ENCODE data around the gene MFNG.

MFNG gene

GRCh38 chr22:37519268-37520195, 33.3 kb upstream of the MFNG start, which contains the start of gene CARD10:
Gene CARD10, minus strand, starts transcription at chr22:37519415. Its CDS starts 215 bp downstream, at chr22:37519200.
- DNase-seq (ENCODE audit: low spot score in 2 of 2) (no peak), ATAC-seq (peak; percentile 70)
- Mint-ChIP-seq H3K4me1 (peaks cover 6% of the 10 kb centered on the region), H3K9me3 (no peaks in the 10 kb centered on the region), H3K4me3 (peak within 1 kb of the TSS; percentile 68), H3K36me3 (no peaks in the 10 kb centered on the region), H3K27ac (peak within 1 kb of the TSS; percentile 56)

DNA sequence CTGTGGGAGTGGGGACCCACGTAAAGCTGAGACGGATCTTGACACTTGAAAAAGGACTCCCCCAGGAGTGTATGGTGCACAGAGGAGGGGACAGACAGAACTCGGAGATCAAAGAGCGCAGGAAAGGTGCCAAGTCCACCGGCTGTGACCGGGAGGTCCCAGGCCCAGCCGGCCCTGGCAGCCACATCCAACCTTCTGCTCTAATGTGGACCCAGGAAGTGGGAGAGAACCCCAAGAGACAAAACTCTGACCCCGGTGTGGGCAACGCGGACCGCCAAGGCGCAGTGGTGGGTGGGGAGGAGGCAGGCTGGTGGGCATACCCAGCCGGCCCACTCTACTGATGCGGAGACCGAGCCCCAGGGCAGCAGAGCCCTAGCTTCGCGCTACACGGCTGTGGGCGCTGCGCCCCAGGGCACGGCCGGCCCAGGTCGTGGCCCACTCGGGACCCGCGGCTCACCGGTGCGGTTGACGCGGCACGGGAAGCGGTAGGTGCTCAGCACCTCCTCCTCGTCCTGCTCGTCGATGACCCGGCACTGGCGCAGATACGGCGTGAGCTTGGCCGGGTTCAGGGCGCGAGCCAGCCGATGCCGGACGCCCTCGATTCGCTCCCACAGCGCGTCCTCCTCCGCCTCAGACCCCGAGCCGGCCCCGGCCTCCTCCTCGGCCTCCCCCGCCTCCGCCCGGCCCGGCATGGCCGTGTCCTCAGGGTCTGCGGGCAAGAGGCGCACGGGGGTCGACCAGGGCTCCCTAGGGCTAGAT, 32.5 kb upstream of the MFNG start:
- Mint-ChIP-seq H3K36me3 (no peaks in the 10 kb centered on the region), H3K27ac (peak overlapping the region; percentile 56), H3K4me1 (peaks cover 6% of the 10 kb centered on the region), H3K9me3 (no peaks in the 10 kb centered on the region), H3K4me3 (peak overlapping the region; percentile 68)
- DNase-seq (ENCODE audit: low spot score in 2 of 2) = no peak
- peak; percentile 61 for ATAC-seq

DNA sequence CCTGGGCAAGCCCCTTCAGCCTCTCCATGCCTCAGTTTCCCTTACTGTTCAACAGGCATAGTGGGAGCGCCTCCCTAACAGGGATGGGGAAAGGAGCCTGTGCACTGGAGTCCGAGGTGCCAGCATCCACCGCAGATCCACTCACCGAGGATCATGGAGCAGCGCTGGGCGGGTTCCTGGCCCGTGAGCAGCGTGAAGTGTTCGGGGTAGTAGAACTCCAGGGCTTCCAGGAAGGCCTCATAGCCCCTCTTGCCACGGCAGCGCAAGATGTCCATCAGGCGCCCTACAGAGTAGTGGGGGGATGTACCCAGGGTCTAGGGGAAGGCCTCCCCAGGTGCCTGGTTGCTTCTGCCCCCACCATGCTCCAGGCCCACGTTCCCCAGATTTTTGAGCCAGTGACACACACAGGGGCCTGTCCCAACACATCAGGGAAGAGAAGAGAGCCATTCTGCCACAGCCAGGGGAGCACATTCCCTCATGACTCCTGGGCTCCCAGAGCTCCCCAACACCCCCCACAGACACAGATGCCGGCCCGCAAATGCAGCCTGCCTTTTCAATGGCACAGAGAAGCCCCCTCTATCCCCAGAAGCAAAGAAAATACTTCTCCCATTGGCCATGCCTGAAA, 31.8 kb upstream of the MFNG start:
- Mint-ChIP-seq H3K36me3 (no peaks in the 10 kb centered on the region), H3K4me3 (peak overlapping the region; percentile 68), H3K4me1 (peaks cover 6% of the 10 kb centered on the region), H3K27ac (peak overlapping the region; percentile 56), H3K9me3 (no peaks in the 10 kb centered on the region)
- DNase-seq (ENCODE audit: low spot score in 2 of 2) = no peak
- no peak for ATAC-seq

DNA sequence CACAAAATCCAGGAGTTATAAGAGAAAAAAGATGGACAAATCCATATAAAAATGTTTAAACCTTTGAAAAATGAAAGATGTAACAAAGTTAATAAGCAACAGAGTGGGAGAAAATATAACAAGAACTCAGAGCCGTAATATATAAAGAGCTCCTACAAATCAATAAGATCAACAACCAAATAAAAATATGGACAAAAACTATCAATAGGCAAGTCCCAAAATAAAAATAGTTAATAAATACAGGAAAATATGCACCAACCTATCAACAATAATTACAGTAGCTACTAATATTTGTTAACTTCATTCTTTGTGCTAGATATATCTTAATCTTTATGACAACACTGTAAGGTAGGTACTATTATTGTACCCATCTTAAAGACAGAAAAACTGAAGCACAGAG, 30.3 kb upstream of the MFNG start:
- Mint-ChIP-seq H3K4me3 (no peak overlapping the region), H3K27ac (no peak overlapping the region), H3K36me3 (no peaks in the 10 kb centered on the region), H3K4me1 (peaks cover 6% of the 10 kb centered on the region), H3K9me3 (no peaks in the 10 kb centered on the region)
- no peak for DNase-seq (ENCODE audit: low spot score in 2 of 2)
- no peak for ATAC-seq

- ATAC-seq = no peak
- H3K4me3 Mint-ChIP-seq = no peak overlapping the region
- peaks cover 6% of the 10 kb centered on the region for H3K4me1 Mint-ChIP-seq
These were observed 29.7 kb upstream of the MFNG start for GRCh38 chr22:37515901-37516300.

DNA sequence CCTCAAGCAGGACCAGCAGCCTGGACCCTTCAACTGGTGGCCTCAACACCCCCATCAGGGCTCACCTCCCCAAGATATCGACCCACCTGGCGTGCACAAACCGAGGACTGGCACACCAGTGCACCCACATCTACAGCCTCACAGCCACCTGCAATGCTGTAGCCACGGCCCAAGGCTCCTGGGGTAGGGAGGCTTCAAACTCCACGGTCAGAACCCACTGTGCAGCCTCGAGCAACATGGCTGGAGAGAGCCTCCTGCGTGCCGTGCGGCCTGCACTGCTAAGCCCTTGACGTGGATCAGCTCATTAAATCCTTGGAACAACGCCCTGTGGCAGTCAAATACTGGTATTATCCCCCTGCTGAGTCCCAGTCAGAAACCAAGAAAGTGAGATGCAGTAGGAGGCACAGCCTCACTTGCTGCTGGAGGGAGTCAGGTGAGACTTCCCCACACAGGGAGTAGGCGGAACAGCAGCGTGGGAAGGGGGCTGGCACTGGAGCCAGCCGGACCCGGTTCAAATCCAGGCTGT, 28.4 kb upstream of the MFNG start:
- no peak overlapping the region for H3K27ac Mint-ChIP-seq
- peaks cover 6% of the 10 kb centered on the region for H3K4me1 Mint-ChIP-seq
- no peak overlapping the region for H3K4me3 Mint-ChIP-seq
- no peaks in the 10 kb centered on the region for H3K36me3 Mint-ChIP-seq
- ATAC-seq (no peak), DNase-seq (ENCODE audit: low spot score in 2 of 2) (no peak)
- H3K9me3 Mint-ChIP-seq = no peaks in the 10 kb centered on the region

More at GRCh38 chr22:37515901-37516300, 29.7 kb upstream of the MFNG start:
- no peaks in the 10 kb centered on the region for H3K9me3 Mint-ChIP-seq
- DNase-seq (ENCODE audit: low spot score in 2 of 2) = no peak
- H3K36me3 Mint-ChIP-seq = no peaks in the 10 kb centered on the region
- H3K27ac Mint-ChIP-seq = no peak overlapping the region

GRCh38 chr22:37511395-37512104, 25.4 kb upstream of the MFNG start:
- no peak for ATAC-seq
- Mint-ChIP-seq H3K4me1 (no peaks in the 10 kb centered on the region), H3K9me3 (no peaks in the 10 kb centered on the region), H3K4me3 (no peak overlapping the region), H3K27ac (no peak overlapping the region), H3K36me3 (no peaks in the 10 kb centered on the region)
- no peak for DNase-seq (ENCODE audit: low spot score in 2 of 2)

- Mint-ChIP-seq H3K27ac (no peak overlapping the region), H3K9me3 (no peaks in the 10 kb centered on the region), H3K4me1 (no peaks in the 10 kb centered on the region), H3K4me3 (no peak overlapping the region), H3K36me3 (no peaks in the 10 kb centered on the region)
- DNase-seq (ENCODE audit: low spot score in 2 of 2) (no peak), ATAC-seq (no peak)
These were observed 23.9 kb upstream of the MFNG start for GRCh38 chr22:37510091-37510490.

GRCh38 chr22:37509059-37509860, 23.1 kb upstream of the MFNG start:
- Mint-ChIP-seq H3K4me3 (no peak overlapping the region), H3K27ac (no peak overlapping the region), H3K4me1 (no peaks in the 10 kb centered on the region), H3K36me3 (no peaks in the 10 kb centered on the region), H3K9me3 (no peaks in the 10 kb centered on the region)
- DNase-seq (ENCODE audit: low spot score in 2 of 2) (no peak), ATAC-seq (no peak)

DNA sequence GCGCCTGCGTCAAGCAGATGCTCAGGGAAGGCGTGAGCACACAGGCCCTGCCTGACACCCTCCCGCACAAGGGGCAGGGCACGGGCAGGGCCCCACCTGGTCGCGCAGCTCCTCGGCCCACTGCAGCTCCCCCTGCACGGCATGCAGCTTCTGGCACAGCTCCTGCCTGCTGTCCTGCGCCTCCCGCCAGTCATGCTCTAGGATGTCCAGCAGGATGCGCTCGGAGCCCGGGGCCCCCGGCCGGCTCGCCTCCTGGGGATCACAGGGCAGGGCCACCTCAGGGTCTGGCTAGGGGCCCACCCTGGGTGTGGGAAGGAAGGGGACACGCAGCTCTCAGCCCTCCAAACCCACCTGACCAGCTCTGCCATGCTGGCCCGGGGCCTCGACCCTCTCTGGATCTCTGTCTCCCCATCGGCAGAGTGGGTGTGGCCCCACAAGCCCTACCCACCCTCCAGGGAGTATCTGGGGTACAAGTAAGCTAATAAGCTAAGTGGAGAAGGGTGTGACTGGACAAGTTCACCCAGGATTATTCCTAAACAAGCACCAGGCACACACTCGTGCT, 22.3 kb upstream of the MFNG start:
- no peaks in the 10 kb centered on the region for H3K9me3 Mint-ChIP-seq
- H3K4me1 Mint-ChIP-seq = no peaks in the 10 kb centered on the region
- H3K4me3 Mint-ChIP-seq = no peak overlapping the region
- ATAC-seq = no peak
- DNase-seq (ENCODE audit: low spot score in 2 of 2) = no peak
- H3K27ac Mint-ChIP-seq = no peak overlapping the region
- H3K36me3 Mint-ChIP-seq = no peaks in the 10 kb centered on the region

DNA sequence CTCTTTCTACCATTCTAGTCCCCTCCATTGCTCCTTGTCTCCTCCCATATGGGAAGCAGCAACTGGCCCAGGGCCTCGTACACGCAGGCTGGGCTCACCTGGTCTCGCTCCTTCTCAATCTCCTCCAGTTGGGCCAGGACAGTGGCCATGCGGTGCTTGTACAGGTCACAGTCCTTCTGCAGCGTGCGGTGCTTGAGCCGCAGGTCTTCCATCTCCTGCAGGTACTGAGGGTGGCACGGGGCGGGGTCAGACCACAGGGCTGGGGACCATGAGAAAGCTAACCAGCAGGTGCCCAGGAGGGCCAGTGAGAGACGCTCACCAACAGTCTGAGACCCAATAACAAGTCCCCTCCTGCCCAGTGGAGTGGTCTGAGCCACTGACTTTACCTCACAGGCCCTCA, 21.5 kb upstream of the MFNG start:
- DNase-seq (ENCODE audit: low spot score in 2 of 2) (no peak), ATAC-seq (no peak)
- H3K4me3 Mint-ChIP-seq = no peak overlapping the region
- H3K36me3 Mint-ChIP-seq = no peaks in the 10 kb centered on the region
- H3K27ac Mint-ChIP-seq = no peak overlapping the region
- no peaks in the 10 kb centered on the region for H3K4me1 Mint-ChIP-seq
- no peaks in the 10 kb centered on the region for H3K9me3 Mint-ChIP-seq

DNA sequence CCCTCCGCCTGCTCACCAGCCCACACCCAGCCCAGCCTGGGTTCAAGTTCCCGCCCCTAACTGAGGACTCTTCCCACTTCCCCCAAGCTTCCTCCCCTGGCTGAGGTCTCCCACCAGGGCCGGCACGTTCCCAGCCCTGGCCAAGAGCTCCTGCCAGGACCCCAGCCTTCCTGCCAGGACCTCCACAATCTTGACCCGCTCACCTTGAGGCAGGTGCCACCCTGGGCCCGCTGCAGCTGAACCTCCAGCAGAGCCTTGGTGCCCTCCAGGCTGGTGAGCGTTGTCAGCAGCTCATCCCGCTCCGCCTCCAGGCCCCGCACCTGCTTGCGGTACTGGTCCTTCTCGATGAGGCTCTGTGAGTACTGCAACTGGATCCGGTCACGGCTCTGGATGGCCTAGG, 19.8 kb upstream of the MFNG start:
- Mint-ChIP-seq H3K4me3 (no peak overlapping the region), H3K9me3 (no peaks in the 10 kb centered on the region), H3K4me1 (peaks cover 12% of the 10 kb centered on the region), H3K27ac (no peak overlapping the region), H3K36me3 (no peaks in the 10 kb centered on the region)
- ATAC-seq (no peak), DNase-seq (ENCODE audit: low spot score in 2 of 2) (no peak)

DNA sequence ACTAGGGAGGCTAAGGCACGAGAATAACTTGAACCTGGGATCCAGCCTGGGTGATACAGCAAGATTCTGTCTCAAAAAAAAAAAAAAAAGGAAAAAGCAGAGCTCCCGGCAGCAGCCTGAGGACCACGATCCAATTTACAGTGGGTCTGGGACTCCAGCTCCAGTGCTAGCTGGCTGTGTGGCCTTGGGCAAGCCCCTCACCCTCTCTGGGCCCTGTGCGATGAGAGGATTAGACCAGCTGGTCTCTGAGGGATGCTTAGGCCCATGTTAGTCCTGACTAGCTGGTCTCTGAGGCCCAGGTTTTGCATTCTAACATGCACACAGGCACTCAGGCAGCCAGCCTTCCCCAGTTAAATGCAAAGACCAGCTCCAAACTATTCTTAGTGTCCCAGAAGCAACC, 19.4 kb upstream of the MFNG start:
- ATAC-seq = no peak
- H3K9me3 Mint-ChIP-seq = no peaks in the 10 kb centered on the region
- no peak overlapping the region for H3K4me3 Mint-ChIP-seq

DNA sequence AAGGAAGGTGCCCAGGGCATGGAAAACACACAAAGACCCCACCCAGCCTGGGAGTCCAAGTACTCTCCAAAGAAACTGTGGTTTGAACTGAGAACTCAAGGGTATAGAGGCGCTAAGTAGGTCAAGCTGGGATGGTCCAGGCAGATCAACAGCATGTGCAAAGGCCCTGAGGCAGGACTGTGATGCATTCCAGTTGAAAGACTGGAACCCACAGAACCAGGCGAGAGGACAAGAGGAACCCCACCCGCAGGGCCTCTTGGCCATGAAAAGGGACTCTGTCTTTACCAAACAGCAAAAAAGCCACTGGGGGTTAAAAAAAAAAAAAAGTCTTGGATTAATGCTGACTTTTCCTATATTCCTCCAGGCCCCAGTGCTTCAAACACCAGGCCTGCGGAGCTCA, 18.8 kb upstream of the MFNG start:
- H3K36me3 Mint-ChIP-seq = no peaks in the 10 kb centered on the region

More for the DNA sequence above, 19.4 kb upstream of the MFNG start:
- DNase-seq (ENCODE audit: low spot score in 2 of 2) = no peak
- no peaks in the 10 kb centered on the region for H3K36me3 Mint-ChIP-seq
- H3K4me1 Mint-ChIP-seq = peaks cover 12% of the 10 kb centered on the region
- no peak overlapping the region for H3K27ac Mint-ChIP-seq

More for the DNA sequence above, 18.8 kb upstream of the MFNG start:
- H3K27ac Mint-ChIP-seq = peak overlapping the region; percentile 53
- DNase-seq (ENCODE audit: low spot score in 2 of 2) (no peak), ATAC-seq (no peak)
- peaks cover 12% of the 10 kb centered on the region for H3K4me1 Mint-ChIP-seq
- H3K4me3 Mint-ChIP-seq = no peak overlapping the region
- no peaks in the 10 kb centered on the region for H3K9me3 Mint-ChIP-seq
